Retina (tissue), 1 donor: Measurements from ENCODE around the gene ICAM3.
"Not testable (repeated sequence)": the region's sequence is repeated elsewhere in the genome, so short reads cannot be mapped to it uniquely, and the experiment has no call there.

Experiments used
- DNase-seq: peaks from one replicate; pipeline ENCODE4 v3.0.0-alpha.2; 2016

Gene ICAM3

GRCh38 chr19:10339380-10339960 lies at the start of gene ICAM3:
TSS of gene ICAM3 (minus strand) at chr19:10339624. CDS start at chr19:10339614, 10 bp downstream.
- no peak for DNase-seq

GRCh38 chr19:10388957-10389356 lies 49.5 kb upstream of the ICAM3 start:
- peak; percentile 87 for DNase-seq

DNA sequence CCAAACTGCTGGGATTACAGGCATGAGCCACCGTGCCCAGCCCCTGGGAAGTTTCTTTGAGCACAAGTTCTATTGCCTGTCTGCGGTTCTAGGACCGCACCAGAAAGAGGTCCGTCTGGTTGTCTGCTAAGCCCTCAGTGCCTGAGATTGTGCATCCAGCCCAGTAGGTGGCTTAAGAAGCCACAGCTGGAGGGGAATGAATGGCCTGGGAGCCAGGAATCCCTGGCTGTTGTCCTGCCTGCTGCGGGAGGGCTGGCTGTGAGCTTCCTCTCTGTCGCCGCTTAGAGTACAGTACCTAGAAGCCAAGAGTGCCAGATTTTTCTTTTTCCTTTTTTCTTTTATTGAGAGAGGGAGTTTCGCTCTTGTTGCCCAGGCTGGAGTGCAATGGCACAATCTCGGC lies 45.2 kb upstream of the ICAM3 start:
- DNase-seq: no peak

GRCh38 chr19:10383223-10383499 lies 43.7 kb upstream of the ICAM3 start:
- not testable (repeated sequence) for DNase-seq

DNA sequence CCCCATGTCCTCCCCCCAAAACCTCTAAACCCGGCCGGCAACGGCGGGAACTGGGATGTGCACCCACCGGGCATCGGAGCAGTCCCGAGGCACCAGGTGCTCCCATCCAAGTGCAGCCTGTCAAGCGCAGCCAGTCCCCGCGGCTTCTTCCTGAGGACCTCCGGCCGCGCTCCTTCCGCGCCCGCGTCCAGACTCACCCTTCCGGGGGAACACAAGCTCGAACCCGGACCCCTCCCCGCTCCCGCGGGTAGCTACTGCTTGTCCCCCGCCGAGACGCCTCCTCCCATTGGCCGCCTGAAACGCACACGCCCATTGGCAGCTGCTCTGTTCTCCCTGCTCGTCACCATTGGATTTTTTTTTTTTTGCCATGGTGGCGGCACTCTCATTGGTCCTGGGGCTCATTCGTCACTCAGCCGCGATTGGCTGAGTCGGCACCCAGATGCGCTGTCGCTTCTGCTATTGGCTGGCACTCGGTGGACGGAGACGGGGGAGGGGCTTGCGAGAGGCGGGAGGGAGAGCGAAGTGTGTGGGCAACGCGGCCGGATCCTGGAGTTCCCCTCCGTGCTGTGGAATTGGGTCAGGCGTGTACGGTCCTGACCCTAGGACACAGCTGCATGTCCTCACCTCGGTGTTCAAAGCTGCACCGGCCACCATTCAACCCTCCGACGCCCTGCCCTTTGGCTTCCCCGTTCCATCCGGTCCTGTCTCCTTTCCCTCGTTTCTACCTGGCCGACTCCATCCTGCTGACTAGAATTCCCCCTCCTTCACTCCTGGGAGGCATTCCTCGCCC lies 41.1 kb upstream of the ICAM3 start, which contains the start of gene TYK2:
TSS of gene TYK2 (minus strand) at position 260 of the 790 bp plus-strand sequence. CDS start 2,166 bp downstream, outside the sequence.
- DNase-seq: peak; percentile 99

DNA sequence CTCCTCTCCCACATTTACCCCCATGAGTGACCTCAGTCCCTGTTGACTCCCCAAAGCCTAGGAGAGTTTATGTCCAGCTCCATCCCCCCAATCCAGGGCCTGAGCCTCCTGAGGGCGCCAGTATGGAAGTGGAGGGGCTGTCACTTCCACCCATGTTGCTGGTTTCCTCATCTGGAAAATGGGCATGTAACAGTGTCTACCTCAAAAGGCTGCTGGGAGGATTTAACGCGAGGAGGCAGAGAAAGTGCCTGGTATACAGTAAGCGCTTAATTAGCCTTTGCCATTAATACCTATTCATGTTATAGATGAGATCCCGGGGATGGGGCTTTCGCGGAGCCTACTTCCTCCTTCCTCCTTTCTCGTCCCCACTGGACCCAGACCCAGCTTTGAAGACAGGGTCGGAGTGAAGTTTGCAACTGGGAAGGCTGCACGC lies 40.5 kb upstream of the ICAM3 start:
- DNase-seq: no peak

DNA sequence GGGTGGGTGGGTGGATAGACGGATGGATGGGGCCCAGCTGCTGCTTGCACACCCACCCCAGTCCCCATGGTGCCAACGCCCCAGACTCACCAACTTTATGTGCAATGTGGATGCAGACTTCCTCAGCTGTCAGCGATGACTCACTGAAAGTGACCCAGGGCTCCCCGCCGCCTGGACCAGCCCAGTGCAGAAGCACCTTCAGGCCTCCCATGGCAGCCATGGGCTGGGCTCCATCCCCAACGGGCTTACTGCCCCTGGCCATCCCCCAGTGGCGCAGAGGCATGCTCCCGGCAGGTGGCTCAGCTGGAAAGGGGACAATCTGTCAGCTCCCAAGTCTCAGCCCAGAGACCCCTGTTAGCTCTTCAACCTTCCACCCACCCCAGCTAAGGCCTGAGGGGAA lies 38.7 kb upstream of the ICAM3 start:
- no peak for DNase-seq

GRCh38 chr19:10377140-10377640 lies 37.8 kb upstream of the ICAM3 start:
- DNase-seq: not testable (repeated sequence)

DNA sequence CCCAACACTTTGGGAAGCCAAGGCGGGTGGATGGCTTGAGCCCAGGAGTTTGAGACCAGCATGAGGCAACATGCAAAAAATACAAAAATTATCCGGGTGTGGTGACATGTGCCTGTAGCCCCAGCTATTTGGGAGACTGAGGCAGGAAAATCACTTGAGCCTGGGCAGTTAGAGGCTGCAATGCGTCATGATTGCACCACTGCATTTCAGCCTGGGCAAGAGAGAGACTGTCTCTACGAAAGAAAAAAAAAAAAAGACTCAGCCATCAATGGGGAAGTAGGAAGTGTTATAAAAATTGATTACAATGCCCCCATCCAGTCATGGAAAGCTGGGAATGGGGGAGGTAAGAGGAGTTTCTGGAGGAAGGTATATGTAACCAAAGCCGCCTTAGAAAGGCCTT lies 35.5 kb upstream of the ICAM3 start:
- no peak for DNase-seq

- DNase-seq: no peak
Measured at GRCh38 chr19:10372690-10373089, 33.3 kb upstream of the ICAM3 start.

DNA sequence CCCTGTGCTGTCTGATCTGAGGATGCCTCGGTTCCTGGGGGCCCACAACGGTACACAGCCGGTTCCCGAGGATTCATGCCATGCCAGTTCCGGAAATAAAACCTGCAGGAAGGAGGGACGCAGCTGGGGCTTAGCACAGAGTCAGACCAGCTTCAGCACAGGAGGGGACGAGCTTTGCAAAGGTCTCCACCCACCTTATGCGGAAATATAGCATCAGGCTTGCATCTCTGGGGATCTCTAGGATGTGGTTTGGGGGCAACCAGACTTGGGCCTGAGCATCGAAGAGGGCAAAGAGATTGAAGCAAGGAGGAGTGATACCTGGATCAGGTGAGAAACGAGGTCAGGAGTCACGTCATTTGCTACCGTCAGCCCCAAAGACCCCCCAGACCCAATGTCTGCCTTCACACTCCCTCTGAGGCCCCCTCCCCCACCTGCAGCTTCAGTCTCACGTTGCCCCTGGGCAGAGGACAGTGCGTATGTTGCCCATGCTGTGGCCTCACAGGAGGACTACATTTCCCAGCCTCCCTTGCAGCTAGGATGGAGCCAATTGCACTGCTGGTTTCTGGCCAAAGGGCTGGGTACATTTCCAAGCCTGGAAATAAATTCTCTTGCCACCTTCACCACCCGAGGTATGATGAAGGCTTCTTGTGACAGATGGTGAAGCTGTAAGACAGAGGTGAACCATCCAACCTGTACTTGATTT lies 28.8 kb upstream of the ICAM3 start:
- DNase-seq: no peak

DNA sequence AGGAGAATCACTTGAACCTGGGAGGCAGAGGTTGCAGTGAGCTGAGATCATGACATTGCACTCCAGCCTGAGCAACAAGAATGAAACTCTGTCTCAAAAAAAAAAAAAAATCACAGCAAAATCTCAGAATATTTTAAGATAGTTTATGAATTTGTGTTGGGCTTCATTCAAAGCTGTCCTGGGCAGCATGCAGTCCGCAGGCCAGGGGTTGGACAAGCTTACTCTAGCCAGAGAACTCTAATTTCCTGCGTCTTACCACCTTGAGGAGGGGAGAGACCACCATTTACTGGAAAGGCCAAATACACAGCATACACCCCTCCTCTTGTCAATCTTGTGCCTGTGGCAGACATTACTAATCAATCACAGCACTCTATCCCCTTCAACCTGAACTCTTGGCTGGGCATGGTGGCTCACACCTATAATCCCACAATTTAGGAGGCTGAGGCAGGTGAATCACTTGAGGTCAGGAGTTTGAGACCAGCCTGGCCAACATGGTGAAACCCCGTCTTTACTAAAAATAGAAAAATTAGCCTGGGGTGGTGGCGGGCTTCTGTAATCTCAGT lies 27.6 kb upstream of the ICAM3 start:
- DNase-seq: not testable (repeated sequence)

- no peak for DNase-seq
Measured at GRCh38 chr19:10365518-10365917, 26.1 kb upstream of the ICAM3 start.

DNA sequence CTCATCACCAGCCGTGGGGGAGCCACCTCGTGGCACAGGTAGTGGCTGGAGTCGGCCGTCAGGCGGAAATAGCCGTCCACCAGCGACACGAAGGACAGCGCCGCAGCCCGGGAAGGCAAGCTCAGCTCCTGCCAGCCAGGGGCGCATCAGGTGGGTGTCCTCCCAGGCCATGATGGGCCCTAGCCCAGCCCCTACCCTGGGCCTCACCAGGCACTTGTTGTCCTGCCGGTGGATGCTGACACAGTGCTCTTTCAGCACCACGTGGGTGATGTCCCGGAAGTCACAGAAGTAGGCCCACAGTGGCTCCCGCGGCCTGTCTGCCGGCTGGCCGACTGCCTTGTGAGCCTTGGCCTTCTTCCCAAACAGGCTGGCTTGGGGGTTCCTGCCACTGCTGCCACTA lies 25.2 kb upstream of the ICAM3 start:
- DNase-seq: no peak

- DNase-seq: no peak
Measured at GRCh38 chr19:10363789-10364281, 24.4 kb upstream of the ICAM3 start.

DNA sequence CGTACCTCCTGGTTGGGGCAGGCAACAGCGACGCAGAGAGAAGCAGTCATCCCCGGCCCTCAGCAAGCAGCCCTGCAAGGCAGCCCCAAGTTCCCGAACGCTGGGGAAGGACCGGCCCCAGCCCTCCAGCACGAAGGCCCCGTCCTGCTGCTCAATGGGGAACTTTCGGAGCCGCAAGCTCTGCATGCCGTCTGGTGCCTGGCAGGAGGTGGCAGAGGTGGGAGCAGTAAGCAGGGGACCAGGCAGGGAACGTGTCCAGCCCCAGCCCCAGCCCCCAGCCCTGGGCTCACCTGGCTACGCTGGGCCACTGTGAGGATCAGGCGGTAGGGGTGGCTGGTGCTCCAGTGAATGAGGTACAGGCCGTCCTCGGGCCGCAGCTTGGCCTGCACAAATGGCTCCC lies 22.8 kb upstream of the ICAM3 start:
- DNase-seq: no peak

- no peak for DNase-seq
Measured at GRCh38 chr19:10361569-10362011, 22.2 kb upstream of the ICAM3 start.

- DNase-seq: no peak
Measured at GRCh38 chr19:10356431-10356830, 17.0 kb upstream of the ICAM3 start.

DNA sequence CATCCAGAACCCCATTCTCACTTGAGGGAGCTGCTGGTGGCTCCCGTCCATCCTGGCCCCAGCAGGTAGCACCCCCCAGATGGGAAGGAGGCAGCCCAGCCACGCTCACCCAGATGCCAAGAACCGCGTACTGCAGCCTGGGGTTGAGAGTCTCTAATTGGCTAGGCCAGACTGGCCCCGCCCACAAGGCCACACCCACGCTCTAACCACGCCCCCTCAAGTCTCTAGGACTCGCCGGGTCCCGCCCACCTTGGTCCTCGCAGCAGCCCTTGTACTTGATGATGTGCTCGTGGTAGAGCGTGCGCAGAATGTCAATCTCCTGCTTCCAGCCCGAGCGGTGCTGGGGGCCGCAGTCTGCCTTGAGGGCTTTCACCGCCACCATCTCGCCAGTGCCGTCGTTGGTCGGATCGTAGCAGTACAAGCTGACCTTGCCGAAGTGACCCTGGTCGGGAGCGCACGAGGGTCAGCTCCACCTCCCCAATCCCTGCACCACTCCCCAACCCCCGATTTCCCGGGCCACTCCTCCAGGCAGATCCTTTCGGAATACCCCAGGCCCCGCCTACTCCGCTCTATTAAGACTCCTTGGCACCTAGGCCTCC lies 14.5 kb upstream of the ICAM3 start:
- DNase-seq: peak; percentile 93

GRCh38 chr19:10352764-10353671 lies 13.6 kb upstream of the ICAM3 start:
- DNase-seq: peak; percentile 91

DNA sequence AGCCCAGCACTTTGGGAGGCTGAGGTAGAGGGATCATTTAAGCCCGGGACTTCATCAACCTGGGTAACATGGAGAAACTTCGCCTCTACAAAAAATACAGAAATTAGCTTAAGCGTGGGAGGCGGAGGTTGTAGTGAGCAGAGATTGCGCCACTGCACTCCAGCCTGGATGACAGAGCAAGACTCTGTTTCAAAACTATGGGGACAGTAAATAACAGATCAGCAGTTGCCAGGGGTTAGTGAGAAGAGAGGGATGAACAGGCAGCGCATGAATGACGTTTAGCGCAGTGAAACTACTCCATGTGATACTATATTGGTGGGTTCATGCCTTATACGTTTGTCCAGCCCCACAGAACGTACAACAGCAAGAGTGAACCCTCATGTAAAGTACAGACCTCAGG lies 7.1 kb upstream of the ICAM3 start:
- DNase-seq: no peak

DNA sequence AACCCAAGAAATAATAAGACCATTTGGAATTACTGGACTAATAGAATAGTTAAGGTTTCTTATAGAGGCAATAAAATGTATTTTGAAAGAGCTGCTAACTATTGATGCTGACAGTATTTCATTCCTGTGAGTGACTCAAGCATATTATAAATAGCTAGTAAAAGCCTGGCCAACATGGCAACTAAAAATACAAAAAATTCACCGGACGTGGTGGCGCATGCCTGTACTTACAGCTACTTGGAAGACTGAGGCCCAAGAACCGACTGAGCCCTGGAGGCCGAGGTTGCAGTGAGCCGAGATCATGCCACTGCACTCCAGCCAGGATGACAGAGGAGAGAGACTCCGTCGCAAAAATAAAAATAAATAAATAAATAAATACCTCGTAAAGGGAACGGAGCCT lies 5.4 kb upstream of the ICAM3 start:
- DNase-seq: no peak
